AG09309 (cell line): Measurements from ENCODE around the gene ANGPTL3.
"Not testable (repeated sequence)": the region's sequence is repeated elsewhere in the genome, so short reads cannot be mapped to it uniquely, and the experiment has no call there.

Source experiments
- DNase-seq: peaks from one replicate; pipeline ENCODE4 v3.0.0-alpha.2; 2010; ENCODE audit warnings: low read depth
- H3K4me3 ChIP-seq: 2 replicates; pipeline ENCODE4 v1.5.1; 2011; ENCODE audit warnings: mild to moderate bottlenecking, low read depth, low read length, moderate library complexity; ENCODE audit not compliant: control insufficient read depth
- CTCF ChIP-seq: IDR thresholded peaks from 2 replicates; pipeline ENCODE4 v1.5.1; 2011; ENCODE audit warnings: mild to moderate bottlenecking, low read depth, low read length, inconsistent platforms; ENCODE audit not compliant: insufficient read depth, control insufficient read depth; ENCODE audit errors: missing control alignments

The ANGPTL3 gene

GRCh38 chr1:62597281-62597680 is at the start of gene ANGPTL3:
TSS of gene ANGPTL3 (plus strand) at chr1:62597520. CDS start at chr1:62597567, 47 bp downstream.
- no peak for DNase-seq
- no peak for TF ChIP-seq CTCF
- no peak within 1 kb of the TSS for H3K4me3 ChIP-seq

- no peak for TF ChIP-seq CTCF
- no peak for DNase-seq
- H3K4me3 ChIP-seq, result no peak overlapping the region
These were observed 36.0 kb upstream of the ANGPTL3 start for GRCh38 chr1:62561306-62561705.

GRCh38 chr1:62567182-62567581 is 30.1 kb upstream of the ANGPTL3 start:
- not testable (repeated sequence) for H3K4me3 ChIP-seq, DNase-seq

- not testable (repeated sequence) for DNase-seq, H3K4me3 ChIP-seq
These were observed 29.4 kb upstream of the ANGPTL3 start for GRCh38 chr1:62567926-62568325.

GRCh38 chr1:62571517-62571916 is 25.8 kb upstream of the ANGPTL3 start:
- not testable (repeated sequence) for H3K4me3 ChIP-seq, DNase-seq

GRCh38 chr1:62572476-62572875 is 24.8 kb upstream of the ANGPTL3 start:
- no peak for DNase-seq
- TF ChIP-seq CTCF, result no peak
- no peak overlapping the region for H3K4me3 ChIP-seq

GRCh38 chr1:62573675-62574074 is 23.6 kb upstream of the ANGPTL3 start:
- H3K4me3 ChIP-seq, result no peak overlapping the region
- TF ChIP-seq CTCF, result no peak
- DNase-seq, result no peak

GRCh38 chr1:62585469-62586155 is 11.7 kb upstream of the ANGPTL3 start:
- no peak overlapping the region for H3K4me3 ChIP-seq
- DNase-seq, result no peak
- TF ChIP-seq CTCF, result no peak
